ENCODE measurements around the gene LGALS12.

Gene LGALS12

DNA sequence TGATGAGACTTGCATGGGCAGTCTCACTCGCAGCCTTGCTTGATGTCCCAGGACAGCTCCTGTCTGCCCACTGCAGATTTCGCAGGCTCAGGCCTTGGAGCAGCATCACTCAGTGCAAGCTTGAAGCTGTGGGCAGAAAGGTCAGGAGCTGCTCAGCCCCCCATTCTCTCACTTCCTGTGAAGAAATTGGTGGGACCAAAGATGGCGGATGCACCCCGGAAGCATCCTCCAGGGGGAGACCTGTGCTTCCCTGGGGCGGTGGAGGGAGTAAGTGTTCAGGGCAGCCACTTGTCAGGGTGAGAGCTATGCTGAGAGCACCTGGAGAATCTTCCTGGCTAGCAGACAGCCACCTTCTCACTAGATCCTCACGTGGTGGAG, 46.0 kb downstream of the LGALS12 start:
- in situ Hi-C loops (cut with MboI; ENCODE audit: low pct_unique_long_range_greater_than_20kb, low sequenced_read_pairs): no loop called here

DNA sequence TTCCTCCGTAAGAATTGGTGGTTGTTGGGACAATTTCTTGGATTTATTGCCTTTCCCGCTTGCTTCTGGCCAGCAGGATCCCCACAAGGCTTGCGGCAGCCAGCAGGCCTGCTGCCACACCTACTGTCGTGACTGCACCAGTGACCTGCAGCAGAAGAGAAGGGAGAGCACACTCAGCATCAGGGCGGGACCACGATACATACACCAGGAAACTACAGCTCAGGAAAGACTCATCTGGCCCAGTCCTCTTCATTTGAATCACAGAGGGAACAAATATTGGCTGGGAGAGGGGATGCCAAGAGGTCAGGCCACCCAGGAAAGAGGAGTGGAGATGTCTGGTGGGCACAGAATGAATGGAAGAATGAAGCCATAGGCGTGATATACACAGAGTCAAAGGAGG, 47.0 kb downstream of the LGALS12 start:
- DNase-seq: no peak
- in situ Hi-C loops (cut with MboI; ENCODE audit: low pct_unique_long_range_greater_than_20kb, low sequenced_read_pairs): no loop called here

More for the DNA sequence above, 46.0 kb downstream of the LGALS12 start:
- DNase-seq: no peak

DNA sequence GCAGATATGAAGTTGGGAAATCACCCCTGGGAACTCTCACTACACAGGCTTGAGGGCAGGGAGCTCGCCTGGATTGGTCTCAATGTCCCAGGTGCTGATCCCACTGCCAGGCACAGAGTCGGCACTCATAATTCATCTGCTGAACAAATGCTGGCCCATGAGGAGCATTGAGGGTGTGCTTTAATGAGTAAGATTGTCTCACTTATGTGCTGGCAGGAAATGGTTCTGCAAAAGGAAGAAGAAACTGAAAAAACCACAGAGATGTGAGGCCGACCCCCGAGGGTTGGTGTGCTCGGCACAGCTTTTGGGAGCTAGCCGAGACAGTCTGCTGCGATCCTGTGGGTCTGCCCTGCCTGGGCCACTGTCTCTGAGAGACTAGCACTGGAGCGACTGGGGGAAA, 47.9 kb downstream of the LGALS12 start:
- in situ Hi-C loops (cut with MboI; ENCODE audit: low pct_unique_long_range_greater_than_20kb, low sequenced_read_pairs): no loop called here
- peak; percentile 25 for DNase-seq

DNA sequence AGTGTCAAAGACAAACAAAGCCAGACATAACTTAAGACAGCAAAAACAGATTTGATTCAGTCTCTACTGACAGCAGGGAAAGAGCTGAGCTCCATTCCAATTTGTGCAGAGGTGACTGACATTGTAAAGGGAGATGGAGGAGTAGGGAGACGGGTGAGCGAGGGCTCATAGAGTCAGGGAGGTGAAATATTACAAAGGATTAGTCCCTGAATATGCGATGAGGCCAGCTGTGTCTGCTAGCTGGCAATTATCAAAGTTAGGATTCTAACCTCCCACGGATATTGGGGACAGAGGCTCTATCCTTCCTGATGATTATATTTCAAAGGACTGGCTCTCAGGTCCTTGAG, 49.0 kb downstream of the LGALS12 start:
- in situ Hi-C loops (cut with MboI; ENCODE audit: low pct_unique_long_range_greater_than_20kb, low sequenced_read_pairs): no loop called here
- DNase-seq: no peak

DNA sequence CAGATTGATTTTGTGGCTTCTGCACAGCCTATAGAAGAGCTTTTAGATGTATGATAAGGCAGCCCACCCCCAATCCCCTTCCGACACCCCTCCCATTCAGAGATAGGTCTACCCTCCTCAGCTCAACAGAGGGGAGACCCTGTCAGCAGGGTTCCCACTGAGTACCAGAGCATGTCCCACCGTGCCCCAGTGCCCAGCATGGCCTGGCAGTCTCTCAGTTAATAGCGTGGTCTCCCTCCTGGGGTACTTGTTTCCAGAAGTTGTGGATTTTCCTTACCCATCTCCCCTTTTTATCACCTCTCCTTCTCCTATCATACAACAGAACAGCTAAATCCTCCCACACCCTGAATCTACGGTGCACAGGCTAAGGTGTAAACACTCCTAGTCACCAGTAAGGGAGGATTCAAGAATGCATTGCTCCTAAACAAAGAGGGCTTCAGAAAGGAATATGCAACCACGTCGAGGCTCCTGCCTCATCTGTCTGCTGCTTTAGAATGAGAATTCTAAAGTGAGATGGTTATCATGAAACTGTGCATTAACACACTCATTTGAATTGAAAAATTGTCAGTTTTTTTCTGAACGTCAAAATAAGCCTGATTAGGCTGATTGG, 50.6 kb downstream of the LGALS12 start:
- no peak for DNase-seq
- in situ Hi-C loops (cut with MboI; ENCODE audit: low pct_unique_long_range_greater_than_20kb, low sequenced_read_pairs): no loop called here

DNA sequence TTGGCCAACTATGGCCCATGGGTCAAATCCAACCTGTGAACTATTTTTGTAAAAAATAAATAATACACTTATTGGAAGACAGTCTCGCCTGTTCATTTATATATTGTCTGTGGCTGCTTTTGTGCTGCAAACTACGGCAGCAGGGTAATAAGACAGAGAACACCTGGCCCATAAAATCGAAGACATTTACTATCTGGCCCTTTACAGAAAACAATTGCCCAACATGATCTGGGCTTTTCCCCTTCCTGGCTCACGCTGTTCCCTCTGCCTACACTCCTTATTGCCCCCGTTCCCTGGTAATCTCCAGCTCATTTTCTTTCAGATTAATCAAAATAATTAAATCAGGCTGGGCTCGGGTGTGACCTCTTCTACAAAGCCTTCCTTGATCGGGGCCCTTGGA, 51.7 kb downstream of the LGALS12 start:
- in situ Hi-C loops (cut with MboI; ENCODE audit: low pct_unique_long_range_greater_than_20kb, low sequenced_read_pairs): no loop called here

DNA sequence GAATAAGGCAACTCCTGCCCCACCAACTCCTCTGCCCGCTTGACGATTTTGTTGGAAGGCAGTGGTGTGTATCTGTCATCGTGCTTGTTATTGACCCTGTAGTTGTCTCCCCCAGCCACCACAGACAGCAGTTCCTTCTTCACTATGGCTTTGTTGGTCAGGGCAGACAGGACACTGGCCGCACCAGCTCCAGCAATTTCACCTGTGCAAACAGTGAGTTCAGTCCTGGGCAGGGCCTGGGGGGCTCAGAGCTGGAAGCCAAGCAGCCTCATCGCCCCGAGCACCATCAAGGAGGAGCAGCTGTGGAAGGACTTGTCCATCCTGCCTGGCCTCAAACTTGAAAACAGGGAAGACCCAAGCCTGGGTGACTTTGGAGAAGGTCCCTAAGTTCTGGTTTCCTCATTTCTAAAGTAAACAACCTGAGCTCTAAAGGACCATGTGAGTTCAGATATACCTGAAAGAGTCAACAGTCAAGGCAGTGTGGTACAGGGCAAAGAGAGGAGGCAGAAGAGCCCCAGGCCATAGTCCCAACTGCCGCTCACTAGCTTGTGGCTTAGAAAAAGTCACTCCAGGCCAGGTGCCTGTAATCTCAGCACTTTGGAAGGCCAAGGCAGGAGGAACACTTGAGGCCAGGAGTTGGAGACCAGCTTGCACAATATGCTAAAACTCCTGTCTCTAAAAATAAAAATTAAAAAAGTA, 52.7 kb downstream of the LGALS12 start:
- no peak for DNase-seq

More for the DNA sequence above, 51.7 kb downstream of the LGALS12 start:
- DNase-seq: no peak

DNA sequence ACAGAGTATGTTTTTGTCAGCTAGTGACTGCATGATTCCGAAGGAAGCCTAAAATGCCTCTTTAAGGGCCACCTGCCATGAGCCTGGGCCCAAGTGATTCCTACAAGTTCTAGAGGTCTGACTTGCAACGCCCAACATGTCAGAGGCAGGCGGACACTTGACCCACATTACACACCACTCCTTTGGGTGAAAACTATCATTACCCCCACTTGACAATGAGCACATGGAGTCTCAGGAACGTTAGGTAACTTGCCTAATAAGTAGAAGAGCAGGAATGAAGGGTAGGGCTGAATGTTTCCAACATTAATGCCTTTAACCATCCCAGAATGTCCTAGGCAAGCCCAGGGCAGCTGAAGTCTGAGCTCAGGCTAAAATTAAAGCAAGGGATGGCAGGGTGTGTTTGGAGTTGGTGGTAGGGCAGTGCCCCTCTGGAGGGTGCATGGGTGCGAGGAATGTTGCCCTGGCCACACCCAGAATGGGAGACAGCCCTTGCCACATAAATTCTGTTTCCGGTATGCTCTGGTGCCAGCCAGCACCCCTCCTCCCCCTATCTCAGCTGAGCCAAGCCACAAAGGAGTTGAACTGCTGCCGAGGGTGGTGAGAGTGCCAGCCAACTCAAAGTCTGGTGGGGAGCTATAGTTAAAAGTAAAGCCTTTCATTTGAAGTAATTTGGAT, 54.8 kb downstream of the LGALS12 start:
- in situ Hi-C loops (cut with MboI; ENCODE audit: low pct_unique_long_range_greater_than_20kb, low sequenced_read_pairs): no loop called here
- DNase-seq: no peak

More for the DNA sequence above, 52.7 kb downstream of the LGALS12 start:
- in situ Hi-C loops (cut with MboI; ENCODE audit: low pct_unique_long_range_greater_than_20kb, low sequenced_read_pairs): no loop called here

DNA sequence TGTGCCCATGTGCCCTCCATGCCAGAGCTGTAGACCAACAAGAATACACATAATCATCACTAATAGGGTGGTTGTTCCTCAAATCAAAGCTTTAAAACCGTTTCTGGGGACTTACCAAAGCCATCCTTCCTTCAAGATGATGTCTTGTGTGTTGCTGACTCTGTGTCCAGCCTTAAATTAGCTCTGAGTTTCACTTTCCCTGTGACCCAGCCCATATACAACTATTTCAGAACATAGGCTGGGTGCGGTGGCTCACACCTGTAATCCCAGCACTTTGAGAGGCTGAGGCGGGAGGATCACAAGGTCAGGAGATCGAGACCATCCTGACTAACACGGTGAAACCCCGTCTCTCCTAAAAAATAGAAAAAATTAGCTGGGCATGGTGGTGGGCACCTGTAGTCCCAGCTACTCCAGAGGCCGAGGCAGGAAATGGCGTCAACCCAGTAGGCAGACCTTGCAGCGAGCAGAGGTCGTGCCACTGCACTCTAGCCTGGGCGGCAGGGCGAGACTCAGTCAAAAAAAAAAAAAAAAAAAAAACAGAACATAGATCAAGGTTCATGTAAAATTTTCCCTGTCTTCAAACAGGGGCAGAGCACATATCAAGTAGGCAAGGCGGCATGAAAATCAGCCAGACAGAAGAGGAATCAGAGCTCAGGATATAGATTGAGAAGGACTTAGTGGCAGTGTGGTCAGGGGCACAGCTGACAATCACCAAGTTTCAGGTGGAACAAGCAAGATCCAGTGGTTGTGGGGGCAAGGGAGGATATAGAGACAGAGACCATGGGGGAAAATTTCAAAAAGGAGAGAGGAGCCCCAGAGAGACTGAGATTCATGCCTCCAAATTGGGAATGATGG, 57.5 kb downstream of the LGALS12 start, which contains the start of gene PLAAT2:
PLAAT2 (minus strand) TSS at position 179 of the 855 bp plus-strand sequence; CDS start at position 124, 55 bp downstream.
- in situ Hi-C loops (cut with MboI; ENCODE audit: low pct_unique_long_range_greater_than_20kb, low sequenced_read_pairs): no loop called here

DNA sequence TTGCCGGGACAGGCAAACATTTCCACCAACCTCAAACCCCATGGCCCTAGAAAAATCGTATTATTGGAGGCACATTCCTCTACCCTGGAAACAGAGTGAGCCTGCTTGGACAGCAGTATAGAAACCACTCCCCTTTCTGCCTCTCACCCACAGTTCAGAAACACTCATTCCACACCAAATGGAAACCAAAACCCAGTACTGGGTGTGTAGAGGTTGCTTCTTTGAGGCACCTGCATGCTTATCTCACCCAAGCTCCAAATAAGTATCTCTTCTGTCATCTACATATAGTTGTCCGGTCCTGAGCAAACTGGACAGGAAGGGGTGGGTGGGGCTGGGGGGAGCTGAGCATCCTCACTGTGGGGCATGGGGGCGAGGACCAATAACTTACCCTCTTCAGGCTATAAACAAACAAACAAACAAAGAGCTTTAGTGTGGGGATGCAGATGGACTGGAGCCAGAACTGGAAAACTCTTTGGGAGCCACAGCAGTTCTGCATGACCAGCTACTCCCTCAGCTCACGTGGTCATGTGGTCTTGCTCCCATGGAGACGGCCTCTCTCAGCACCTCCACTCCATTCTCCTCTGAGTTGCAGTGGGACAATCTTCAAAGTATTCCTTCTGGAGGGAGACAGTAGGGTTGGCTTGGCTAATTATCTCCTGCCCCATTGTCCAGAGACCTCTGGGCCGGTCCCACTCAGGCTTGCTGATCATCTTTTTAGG, 58.3 kb downstream of the LGALS12 start:
- in situ Hi-C loops (cut with MboI; ENCODE audit: low pct_unique_long_range_greater_than_20kb, low sequenced_read_pairs): no loop called here
- DNase-seq: no peak

More for the DNA sequence above, 57.5 kb downstream of the LGALS12 start, which contains the start of gene PLAAT2:
- no peak for DNase-seq

DNA sequence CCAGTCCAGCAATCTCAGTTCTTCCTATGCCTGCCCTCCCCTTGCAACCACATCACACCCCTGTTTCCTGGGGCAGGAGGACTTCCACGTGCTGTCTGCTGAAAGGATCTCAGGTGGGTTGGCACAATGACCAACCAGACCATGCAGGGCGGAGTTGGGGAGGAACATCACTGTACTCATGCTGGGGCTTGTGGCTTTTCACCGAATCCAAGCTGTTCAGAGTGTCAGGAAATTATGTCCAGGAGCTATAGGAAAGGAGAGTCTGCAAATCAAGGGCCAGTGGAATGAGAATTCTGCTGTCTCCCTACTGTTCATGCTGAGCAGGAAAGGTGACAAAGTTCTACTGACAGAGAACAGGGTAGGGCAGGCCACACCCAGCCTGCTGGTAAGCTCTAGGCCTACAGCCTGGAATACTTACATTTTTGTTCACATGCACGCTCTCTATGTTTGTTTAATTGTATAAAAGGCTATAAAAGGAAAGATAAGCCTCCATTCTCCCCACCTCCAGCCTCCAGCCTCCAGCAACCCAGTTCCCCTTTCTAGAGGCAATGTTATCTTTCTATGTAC, 59.0 kb downstream of the LGALS12 start:
- in situ Hi-C loops (cut with MboI; ENCODE audit: low pct_unique_long_range_greater_than_20kb, low sequenced_read_pairs): no loop called here
- no peak for DNase-seq

Data from KBM-7 (cell line).